MM.1S (cell line): ENCODE results near the gene OR2A25.

Source experiments
- DNase-seq: peaks from one replicate; pipeline ENCODE4 v3.0.0-alpha.2; 2015
- H2AFZ ChIP-seq: fragments of 300-600 bp; sonication (generic); 2 replicates; pipeline ENCODE4 v1.6.0; 2016; ENCODE audit warnings: antibody characterized with exemption, low read length
- H3F3A ChIP-seq: fragments of 300-600 bp; sonication (generic); 2 replicates; pipeline ENCODE4 v1.6.1; 2016; ENCODE audit warnings: mild to moderate bottlenecking, antibody characterized with exemption, low read length, moderate library complexity, mixed read lengths; ENCODE audit not compliant: insufficient read depth
- H3K27ac ChIP-seq: fragments of 300-600 bp; sonication (generic); 2 replicates; pipeline ENCODE4 v1.5.1; 2016; ENCODE audit warnings: mild to moderate bottlenecking, low read length
- H3K27me3 ChIP-seq: fragments of 300-600 bp; sonication (generic); replicated peaks from 2 replicates; pipeline ENCODE4 v1.6.0; 2016; ENCODE audit warnings: low read length; ENCODE audit not compliant: insufficient read depth
- H3K36me3 ChIP-seq: fragments of 300-600 bp; sonication (generic); replicated peaks from 2 replicates; pipeline ENCODE4 v1.6.1; 2016; ENCODE audit warnings: mild to moderate bottlenecking, low read length, mixed read lengths; ENCODE audit not compliant: insufficient read depth
- H3K4me1 ChIP-seq: fragments of 300-600 bp; sonication (generic); 2 replicates; pipeline ENCODE4 v1.6.1; 2016; ENCODE audit warnings: low read length, mixed read lengths
- H3K4me2 ChIP-seq: fragments of 300-600 bp; sonication (generic); 2 replicates; pipeline ENCODE4 v1.6.0; 2016; ENCODE audit warnings: low read depth, low read length
- H3K4me3 ChIP-seq: fragments of 300-600 bp; sonication (generic); 2 replicates; pipeline ENCODE4 v1.5.1; 2016; ENCODE audit warnings: low read length, mixed read lengths
- H3K79me2 ChIP-seq: fragments of 300-600 bp; sonication (generic); 2 replicates; pipeline ENCODE4 v1.6.1; 2016; ENCODE audit warnings: mixed run types, low read length, mixed read lengths
- H3K9ac ChIP-seq: fragments of 300-600 bp; sonication (generic); 2 replicates; pipeline ENCODE4 v1.6.1; 2016; ENCODE audit warnings: low read length, mixed read lengths
- H3K9me2 ChIP-seq: fragments of 300-600 bp; sonication (generic); replicated peaks from 2 replicates; pipeline ENCODE4 v1.6.1; 2016; ENCODE audit warnings: mild to moderate bottlenecking, low read length, mixed read lengths; ENCODE audit not compliant: insufficient read depth
- H3K9me3 ChIP-seq: fragments of 300-600 bp; sonication (generic); replicated peaks from 2 replicates; pipeline ENCODE4 v1.6.1; 2016; ENCODE audit warnings: mild to moderate bottlenecking, low read length, mixed read lengths; ENCODE audit not compliant: insufficient read depth
- H4K20me1 ChIP-seq: fragments of 300-600 bp; sonication (generic); 2 replicates; pipeline ENCODE4 v1.6.1; 2016; ENCODE audit warnings: mild to moderate bottlenecking, low read length, moderate library complexity, mixed read lengths; ENCODE audit not compliant: insufficient read depth
- CTCF ChIP-seq: fragments of 300-600 bp; sonication (generic); IDR thresholded peaks from 2 replicates; pipeline ENCODE4 v1.5.1; 2016; ENCODE audit warnings: antibody characterized with exemption, low read length, mixed read lengths
- EZH2 ChIP-seq: fragments of 300-600 bp; sonication (generic); optimal IDR thresholded peaks from 2 replicates; pipeline ENCODE3; 2017; ENCODE audit warnings: low read depth, mild to moderate bottlenecking, antibody characterized with exemption, low read length, mixed read lengths
- EZH2phosphoT487 ChIP-seq: fragments of 300-600 bp; sonication (generic); IDR thresholded peaks from 2 replicates; pipeline ENCODE4 v1.6.1; 2018; ENCODE audit warnings: antibody characterized with exemption, low read length

The OR2A25 gene

GRCh38 chr7:144032985-144033709 lies 36.5 kb upstream of the OR2A25 start:
- H3K36me3 ChIP-seq, result no peaks in the 10 kb centered on the region
- H3K27ac ChIP-seq, result no peak overlapping the region
- no peaks in the 10 kb centered on the region for H3K79me2 ChIP-seq
- H4K20me1 ChIP-seq, result no peaks in the 10 kb centered on the region
- TF ChIP-seq EZH2 (no peak), CTCF (no peak), EZH2phosphoT487 (no peak)
- DNase-seq, result no peak
- H2AFZ ChIP-seq, result no peak overlapping the region
- H3K9me2 ChIP-seq, result no peaks in the 10 kb centered on the region
- no peaks in the 10 kb centered on the region for H3F3A ChIP-seq
- no peak overlapping the region for H3K9ac ChIP-seq
- no peak overlapping the region for H3K4me3 ChIP-seq
- H3K4me2 ChIP-seq, result no peak overlapping the region
- H3K4me1 ChIP-seq, result no peaks in the 10 kb centered on the region
- H3K27me3 ChIP-seq, result no peaks in the 10 kb centered on the region
- H3K9me3 ChIP-seq, result no peaks in the 10 kb centered on the region

GRCh38 chr7:144035385-144035784 lies 34.2 kb upstream of the OR2A25 start:
- H3K4me2 ChIP-seq, result no peak overlapping the region

GRCh38 chr7:144036302-144036885 lies 33.2 kb upstream of the OR2A25 start:
- Histone ChIP-seq H3K9me2 (no peaks in the 10 kb centered on the region), H3K4me3 (no peak overlapping the region), H3K27ac (no peak overlapping the region), H3K79me2 (no peaks in the 10 kb centered on the region), H3K9me3 (no peaks in the 10 kb centered on the region), H3K4me1 (no peaks in the 10 kb centered on the region), H3K36me3 (no peaks in the 10 kb centered on the region), H3K4me2 (no peak overlapping the region), H4K20me1 (no peaks in the 10 kb centered on the region), H3K27me3 (no peaks in the 10 kb centered on the region), H2AFZ (no peak overlapping the region), H3K9ac (no peak overlapping the region), H3F3A (no peaks in the 10 kb centered on the region)
- DNase-seq, result no peak
- TF ChIP-seq EZH2phosphoT487 (no peak), EZH2 (no peak), CTCF (no peak)

More at GRCh38 chr7:144035385-144035784, 34.2 kb upstream of the OR2A25 start:
- Histone ChIP-seq H3K9me2 (no peaks in the 10 kb centered on the region), H3K4me3 (no peak overlapping the region), H3K79me2 (no peaks in the 10 kb centered on the region), H2AFZ (no peak overlapping the region), H3K4me1 (no peaks in the 10 kb centered on the region), H3K36me3 (no peaks in the 10 kb centered on the region), H3F3A (no peaks in the 10 kb centered on the region), H4K20me1 (no peaks in the 10 kb centered on the region), H3K9ac (no peak overlapping the region), H3K27ac (no peak overlapping the region), H3K9me3 (no peaks in the 10 kb centered on the region), H3K27me3 (no peaks in the 10 kb centered on the region)
- DNase-seq, result no peak
- no peak for TF ChIP-seq CTCF
- no peak for TF ChIP-seq EZH2
- no peak for TF ChIP-seq EZH2phosphoT487
